Hepatocyte (in vitro differentiated cells): Measurements from ENCODE around the gene NKIRAS2.

Source experiments
- CTCF ChIP-seq: fragments of 200-600 bp; sonication (generic); IDR thresholded peaks from 2 replicates; pipeline ENCODE4 v1.5.1; 2016; ENCODE audit warnings: antibody characterized with exemption, mild to moderate bottlenecking; ENCODE audit not compliant: poor library complexity
- EZH2phosphoT487 ChIP-seq: fragments of 200-600 bp; sonication (generic); IDR thresholded peaks from one replicate; pipeline ENCODE4 v1.6.1; 2018; ENCODE audit warnings: antibody characterized with exemption, mild to moderate bottlenecking, low read depth, moderate library complexity; ENCODE audit not compliant: unreplicated experiment, severe bottlenecking

GRCh38 chr17:42056635-42057034 is 36.7 kb downstream of the NKIRAS2 start:
- no peak for TF ChIP-seq CTCF
- no peak for TF ChIP-seq EZH2phosphoT487
